B cell (primary cell): ENCODE data around the gene ARTN. TPM values are rescaled to one million over a fixed set of nuclear protein-coding genes. Genes with fewer than 3 reads are reported as not detected.

Experiments
- ATAC-seq: fragments of 200-7000 bp; cut with Tn5 transposase; one replicate; pipeline ENCODE4 v1.10.0; 2021; ENCODE audit warnings: low read depth, mild to moderate bottlenecking, moderate number of reproducible peaks, moderate library complexity
- CTCF ChIA-PET: fragments of 350-600 bp; sonication (Branson Sonifier 250); formaldehyde crosslinking; loops from one replicate; lab custom pipeline; 2021; ENCODE audit warnings: antibody characterized with exemption, inconsistent platforms; lab: Charles Lee
- POLR2A ChIA-PET: fragments of 350-600 bp; sonication (Branson Sonifier 250); formaldehyde crosslinking; loops from one replicate; lab custom pipeline; 2021; ENCODE audit warnings: antibody characterized with exemption; lab: Charles Lee
- DNase-seq: peaks from one replicate; pipeline ENCODE4 v3.0.0; 2013
- H2AFZ ChIP-seq: 2 replicates; pipeline ENCODE4 v1.6.1; 2012; ENCODE audit warnings: mild to moderate bottlenecking, low read depth, low read length; ENCODE audit not compliant: insufficient read depth, poor library complexity, severe bottlenecking
- H3K27ac ChIP-seq, 2 donors: 1 replicate in 1 of 2; 2 replicates in 1 of 2; pipeline ENCODE4 v1.5.1; 2012 to 2013; ENCODE audit warnings: low read length in 2 of 2, mild to moderate bottlenecking in 2 of 2, moderate library complexity in 1 of 2
- H3K27me3 ChIP-seq, 4 experiments: fragments of 200-600 bp in 1 of 4; sonication (generic) in 1 of 4; replicated peaks in 1 of 4; 1 replicate in 2 of 4; 2 replicates in 2 of 4; pipeline versions ENCODE4 v1.6.1 to v1.7.0; 2013 to 2016; ENCODE audit warnings: low read length in 3 of 4, mild to moderate bottlenecking in 2 of 4, mixed read lengths in 1 of 4, moderate library complexity in 1 of 4; ENCODE audit not compliant: insufficient read depth in 4 of 4, control insufficient read depth in 3 of 4; ENCODE audit errors: control extremely low read depth in 1 of 4
- H3K36me3 ChIP-seq, 2 experiments: replicated peaks in 1 of 2; 1 replicate in 1 of 2; 2 replicates in 1 of 2; pipeline versions ENCODE4 v1.6.1 to v1.7.1; 2013; ENCODE audit warnings: low read length in 1 of 2; ENCODE audit not compliant: insufficient read depth in 2 of 2, control insufficient read depth in 1 of 2; ENCODE audit errors: control extremely low read depth in 1 of 2, extremely low read depth in 1 of 2
- H3K4me1 ChIP-seq, 2 donors: fragments of 200-600 bp in 1 of 2; sonication (generic) in 1 of 2; 1 replicate in 1 of 2; 2 replicates in 1 of 2; pipeline versions ENCODE4 v1.5.1 to v1.6.1; 2013 to 2017; ENCODE audit warnings: low read length in 2 of 2; ENCODE audit not compliant: control insufficient read depth in 2 of 2, insufficient read depth in 2 of 2
- H3K4me2 ChIP-seq: replicated peaks from 2 replicates; pipeline ENCODE3; 2012; ENCODE audit warnings: mild to moderate bottlenecking, low read depth, low read length; ENCODE audit not compliant: poor library complexity, severe bottlenecking
- H3K4me3 ChIP-seq, 5 experiments: fragments of 200-600 bp in 1 of 5; sonication (generic) in 1 of 5; 1 replicate in 3 of 5; 2 replicates in 2 of 5; pipeline versions ENCODE4 v1.5.1 to v1.7.0; 2011 to 2016; ENCODE audit warnings: low read length in 4 of 5, mild to moderate bottlenecking in 4 of 5, low read depth in 2 of 5, control low read depth in 1 of 5, moderate library complexity in 1 of 5; ENCODE audit not compliant: insufficient read depth in 1 of 5; ENCODE audit errors: control extremely low read depth in 1 of 5, extremely low read depth in 1 of 5
- H3K79me2 ChIP-seq: fragments of 200-600 bp; sonication (generic); one replicate; pipeline ENCODE4 v1.6.0; 2016; ENCODE audit warnings: low read length; ENCODE audit not compliant: control insufficient read depth, insufficient read depth
- H3K9ac ChIP-seq: fragments of 200-600 bp; sonication (generic); 2 replicates; pipeline ENCODE4 v1.6.1; 2017; ENCODE audit warnings: mild to moderate bottlenecking, low read length, moderate library complexity
- H3K9me3 ChIP-seq, 3 donors: one replicate each; pipeline versions ENCODE4 v1.6.1 to v1.7.1; 2013; ENCODE audit warnings: low read length in 2 of 3; ENCODE audit not compliant: control insufficient read depth in 2 of 3, insufficient read depth in 1 of 3; ENCODE audit errors: control extremely low read depth in 1 of 3
- H4K20me1 ChIP-seq: 2 replicates; pipeline ENCODE4 v1.6.0; 2012; ENCODE audit warnings: mild to moderate bottlenecking, low read length; ENCODE audit not compliant: insufficient read depth, control insufficient read depth, poor library complexity, severe bottlenecking
- H3K27ac Mint-ChIP-seq: one replicate; pipeline ENCODE4 v1.8.0; 2021; ENCODE audit warnings: mixed read lengths
- H3K27me3 Mint-ChIP-seq: one replicate; pipeline ENCODE4 v1.8.0; 2021; ENCODE audit warnings: mixed read lengths
- H3K4me1 Mint-ChIP-seq: one replicate; pipeline ENCODE4 v1.8.0; 2021; ENCODE audit warnings: mixed read lengths
- H3K4me3 Mint-ChIP-seq: one replicate; pipeline ENCODE4 v1.8.0; 2021; ENCODE audit warnings: mixed read lengths
- H3K9me3 Mint-ChIP-seq: one replicate; pipeline ENCODE4 v1.8.0; 2022; ENCODE audit warnings: mixed read lengths; ENCODE audit not compliant: insufficient read depth
- EZH2 ChIP-seq: IDR thresholded peaks from 2 replicates; pipeline ENCODE4 v1.6.1; 2012; ENCODE audit warnings: borderline replicate concordance, low read depth, mild to moderate bottlenecking, moderate library complexity, low read length; ENCODE audit not compliant: insufficient read depth, poor library complexity, severe bottlenecking
- WGBS: methylation state at CpG from one replicate; pipeline ENCODE4 v1.1.5; 2013; ENCODE audit warnings: missing lambda C conversion rate; ENCODE audit not compliant: insufficient coverage; 5-methylcytosine and 5-hydroxymethylcytosine counted together
- intact Hi-C: fragments of 100-400 bp; cut with micrococcal nuclease; formaldehyde crosslinking; loops from one replicate; pipeline ENCODE4 v1.10.0; 2022
- polyA plus RNA-seq: library from polyadenylated mRNA; depleted of rRNA; stranded (reverse); fragments of >200 nt; gene quantifications from 2 replicates; pipeline ENCODE4 v1.2.3, GENCODE V29; 2012
- total RNA-seq, 2 donors: library from RNA; stranded (reverse); fragments of 120-200 nt in 1 of 2; gene quantifications; 1 replicate in 1 of 2; 2 replicates in 1 of 2; pipeline versions ENCODE4 v1.2.3 to v1.2.4, GENCODE V29; 2013 to 2022
- TF ChIP-seq, protein P1 (sequence below): fragments of 200-600 bp; IDR thresholded peaks from one replicate; pipeline ENCODE4 v1.8.0; 2022; ENCODE audit warnings: antibody characterized with exemption, mild to moderate bottlenecking

ARTN gene
- total and polyA plus RNA-seq, 2 donors (not counting 1 experiment from before 2014, with no cell fraction given), result 0.13 to 0.64 TPM

DNA sequence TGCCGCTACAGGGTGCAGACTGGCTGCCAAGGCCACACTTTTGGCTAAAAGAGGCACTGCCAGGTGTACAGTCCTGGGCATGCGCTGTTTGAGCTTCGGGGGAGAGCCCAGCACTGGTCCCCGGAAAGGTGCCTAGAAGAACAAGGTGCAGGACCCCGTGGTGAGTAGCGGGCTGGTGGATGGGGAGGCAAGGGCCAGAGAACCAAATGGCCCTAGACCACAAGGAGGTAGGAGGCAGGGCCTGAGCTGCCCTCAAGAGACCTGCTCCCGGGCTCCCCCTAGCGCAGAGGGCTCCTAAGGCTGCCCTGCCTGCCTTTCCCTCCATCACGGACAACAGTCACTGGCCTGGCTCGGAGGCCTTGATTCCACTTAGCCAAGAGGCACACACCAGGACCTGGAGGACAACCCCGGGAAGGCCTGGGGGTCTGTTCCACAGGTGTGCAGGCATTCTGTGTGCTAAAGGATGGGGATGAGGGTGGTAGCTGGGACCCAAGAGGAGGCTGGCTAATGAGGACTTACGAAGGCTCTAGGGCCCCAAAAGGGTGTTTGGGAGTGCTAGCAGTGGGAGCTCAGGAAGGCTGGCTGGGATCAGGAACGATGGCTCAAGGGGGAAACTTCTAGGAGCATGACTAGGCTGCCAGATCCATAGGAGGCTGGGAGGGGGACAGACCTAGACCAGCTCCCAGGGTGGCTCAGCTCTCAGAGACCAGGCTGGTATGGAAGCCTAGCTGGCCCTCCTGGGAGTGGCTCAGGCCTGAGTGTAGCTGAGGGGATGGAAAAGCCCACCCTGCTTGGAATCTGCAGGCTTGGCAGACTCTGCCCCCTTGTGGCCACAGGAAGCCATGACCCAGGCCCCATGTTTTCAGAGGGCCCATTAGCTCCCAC is 742 bp downstream of the ARTN start:
- Histone ChIP-seq H3K27ac (no peak overlapping the region), H3K79me2 (no peaks in the 10 kb centered on the region), H3K9me3 (peaks cover 0 to 14% (median 0%) of the 10 kb centered on the region in 3 donors), H3K4me3 (no peak overlapping the region), H2AFZ (peak overlapping the region; percentile 55), H3K4me2 (peak overlapping the region; percentile 70), H3K36me3 (no peaks in the 10 kb centered on the region), H3K9ac (peak overlapping the region; percentile 44), H3K4me1 (peaks cover 29 to 30% of the 10 kb centered on the region in 2 donors), H4K20me1 (no peaks in the 10 kb centered on the region), H3K27me3 (peaks cover 0 to 44% (median 26%) of the 10 kb centered on the region in 4 experiments)
- 32% methylated on average over 13 of the region's 13 CpGs for WGBS
- CTCF ChIA-PET, result interaction anchor here (0.6 to 10.3 kb wide), 34 partner anchors 9 to 1513 kb away, joined by 3 to 118 read pairs (median 4); partner anchors contain the start of genes ATP6V0B, DPH2, IPO13 and PTPRF
- intact Hi-C loops, result loop anchor here (5.0 kb wide), 1 partner anchor 113 kb away; no protein-coding TSS in a partner anchor
- DNase-seq (peak; percentile 66), ATAC-seq (peak; percentile 59)
- Mint-ChIP-seq H3K4me1 (peaks cover 21% of the 10 kb centered on the region), H3K27ac (no peak overlapping the region), H3K27me3 (peaks cover 26% of the 10 kb centered on the region), H3K4me3 (peak overlapping the region; percentile 41), H3K9me3 (no peaks in the 10 kb centered on the region)
- POLR2A ChIA-PET, result interaction anchor here (1.2 kb wide), 1 partner anchor 695 kb away, joined by 3 read pairs; no protein-coding TSS in a partner anchor
- no peak for TF ChIP-seq EZH2
- TF ChIP-seq, protein P1, sequence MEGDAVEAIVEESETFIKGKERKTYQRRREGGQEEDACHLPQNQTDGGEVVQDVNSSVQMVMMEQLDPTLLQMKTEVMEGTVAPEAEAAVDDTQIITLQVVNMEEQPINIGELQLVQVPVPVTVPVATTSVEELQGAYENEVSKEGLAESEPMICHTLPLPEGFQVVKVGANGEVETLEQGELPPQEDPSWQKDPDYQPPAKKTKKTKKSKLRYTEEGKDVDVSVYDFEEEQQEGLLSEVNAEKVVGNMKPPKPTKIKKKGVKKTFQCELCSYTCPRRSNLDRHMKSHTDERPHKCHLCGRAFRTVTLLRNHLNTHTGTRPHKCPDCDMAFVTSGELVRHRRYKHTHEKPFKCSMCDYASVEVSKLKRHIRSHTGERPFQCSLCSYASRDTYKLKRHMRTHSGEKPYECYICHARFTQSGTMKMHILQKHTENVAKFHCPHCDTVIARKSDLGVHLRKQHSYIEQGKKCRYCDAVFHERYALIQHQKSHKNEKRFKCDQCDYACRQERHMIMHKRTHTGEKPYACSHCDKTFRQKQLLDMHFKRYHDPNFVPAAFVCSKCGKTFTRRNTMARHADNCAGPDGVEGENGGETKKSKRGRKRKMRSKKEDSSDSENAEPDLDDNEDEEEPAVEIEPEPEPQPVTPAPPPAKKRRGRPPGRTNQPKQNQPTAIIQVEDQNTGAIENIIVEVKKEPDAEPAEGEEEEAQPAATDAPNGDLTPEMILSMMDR, result peak; percentile 69
